A549 (cell line): ENCODE results near the gene ALCAM. TPM values are rescaled to one million over a fixed set of nuclear protein-coding genes. Genes with fewer than 3 reads are reported as not detected.

Experiments used
- ATAC-seq, 2 experiments: fragments of 200-7000 bp in 1 of 2; fragments of >200 bp in 1 of 2; cut with Nextera tagmentation in 1 of 2; cut with Tn5 transposase in 1 of 2; 3 replicates each; pipeline versions ENCODE4 v1.8.0 to v1.9.1; 2018 to 2020; ENCODE audit warnings: mild to moderate bottlenecking in 1 of 2, moderate library complexity in 1 of 2
- CTCF ChIA-PET: fragments of 300-600 bp; sonication (Branson Sonifier 250); formaldehyde crosslinking; extraction: SDS; loops from one replicate; lab custom pipeline; 2021; ENCODE audit warnings: antibody characterized with exemption, inconsistent platforms; lab: Yijun Ruan, JAX
- POLR2A ChIA-PET: fragments of 350-600 bp; formaldehyde crosslinking; extraction: SDS; loops from one replicate; lab custom pipeline; 2021; ENCODE audit warnings: antibody characterized with exemption, inconsistent platforms; lab: Yijun Ruan, JAX
- DNase-seq, 2 experiments: peaks; one replicate each; pipeline versions ENCODE4 v3.0.0 to v3.0.0-alpha.2; 2011 to 2016; ENCODE audit warnings: low read depth in 1 of 2, low spot score in 1 of 2
- FAIRE-seq: peaks from 2 replicates; lab custom pipeline; 2011; peaks lifted over from hg19 to GRCh38; lab: Jason Lieb, UNC
- H3K27ac ChIP-seq, 2 experiments: fragments of >200 bp; sonication (Bioruptor Twin); formaldehyde crosslinking; 3 replicates each; pipeline ENCODE4 v1.5.1; 2016 to 2017
- H3K4me1 ChIP-seq: fragments of >200 bp; sonication (Bioruptor Twin); formaldehyde crosslinking; 3 replicates; pipeline ENCODE4 v1.6.1; 2016
- H3K4me2 ChIP-seq: fragments of >200 bp; sonication (Bioruptor Twin); formaldehyde crosslinking; 3 replicates; pipeline ENCODE4 v1.6.1; 2016
- H3K4me3 ChIP-seq: fragments of >200 bp; sonication (Bioruptor Twin); formaldehyde crosslinking; 3 replicates; pipeline ENCODE4 v1.5.1; 2016
- H3K9me3 ChIP-seq: fragments of >200 bp; sonication (Bioruptor Twin); formaldehyde crosslinking; 3 replicates; pipeline ENCODE4 v1.6.1; 2016
- CTCF ChIP-seq: fragments of >200 bp; sonication (Bioruptor Twin); formaldehyde crosslinking; IDR thresholded peaks from 3 replicates; pipeline ENCODE4 v1.5.1; 2016
- EHF ChIP-seq: fragments of 250-450 bp; sonication (Bioruptor Pico); IDR thresholded peaks from 2 replicates; pipeline ENCODE4 v1.5.0; 2020; ENCODE audit warnings: mild to moderate bottlenecking
- FOSB ChIP-seq: fragments of 250-450 bp; sonication (Bioruptor Pico); IDR thresholded peaks from 2 replicates; pipeline ENCODE4 v1.5.0; 2020; ENCODE audit warnings: mild to moderate bottlenecking, moderate library complexity
- FOSL2 ChIP-seq, 2 experiments: fragments of 450-650 bp in 1 of 2; fragments of >200 bp in 1 of 2; sonication (Bioruptor Twin) in 1 of 2; formaldehyde crosslinking; IDR thresholded peaks; 2 replicates each; pipeline versions ENCODE4 v1.5.0 to v1.6.1; 2016 to 2020; ENCODE audit warnings: mild to moderate bottlenecking in 1 of 2, moderate library complexity in 1 of 2
- GATA3 ChIP-seq: IDR thresholded peaks from 2 replicates; pipeline ENCODE4 v1.6.1; 2012; ENCODE audit warnings: borderline replicate concordance
- HOXB13 ChIP-seq: fragments of 250-450 bp; sonication (Bioruptor Pico); IDR thresholded peaks from 2 replicates; pipeline ENCODE4 v1.5.0; 2020; ENCODE audit warnings: low read depth, mild to moderate bottlenecking, moderate library complexity
- JUN ChIP-seq, 2 experiments: fragments of >200 bp; sonication (Bioruptor Twin); formaldehyde crosslinking; IDR thresholded peaks; 2 replicates in 1 of 2; 3 replicates in 1 of 2; pipeline ENCODE4 v1.6.1; 2016 to 2017
- JUNB ChIP-seq: fragments of >200 bp; sonication (Bioruptor Twin); formaldehyde crosslinking; IDR thresholded peaks from 2 replicates; pipeline ENCODE4 v1.6.1; 2016
- MAFK ChIP-seq: fragments of 450-650 bp; IDR thresholded peaks from 2 replicates; pipeline ENCODE4 v1.6.1; 2014; ENCODE audit not compliant: partially characterized antibody
- MAX ChIP-seq: IDR thresholded peaks from 2 replicates; pipeline ENCODE4 v1.6.1; 2012
- NFE2L2 ChIP-seq: fragments of 150-350 bp; conservative IDR thresholded peaks from 2 replicates; pipeline ENCODE4 v1.6.1; 2014; ENCODE audit warnings: low read length
- POLR2AphosphoS2 ChIP-seq: conservative IDR thresholded peaks from 2 replicates; pipeline ENCODE4 v1.6.1; 2012; ENCODE audit warnings: low read length, improper control_type of control experiment, inconsistent platforms
- RAD21 ChIP-seq, 2 experiments: fragments of >200 bp in 1 of 2; sonication (Bioruptor Twin) in 1 of 2; formaldehyde crosslinking in 1 of 2; IDR thresholded peaks in 1 of 2; conservative IDR thresholded peaks in 1 of 2; 2 replicates in 1 of 2; 3 replicates in 1 of 2; pipeline ENCODE4 v1.6.1; 2012 to 2018; ENCODE audit warnings: inconsistent platforms in 1 of 2
- SMC3 ChIP-seq: fragments of >200 bp; sonication (Bioruptor Twin); formaldehyde crosslinking; IDR thresholded peaks from 3 replicates; pipeline ENCODE4 v1.6.1; 2018; ENCODE audit warnings: inconsistent platforms
- WGBS: methylation state at CpG from one replicate; pipeline ENCODE4 v1.1.6; 2017; ENCODE audit errors: missing lambda C conversion rate; 5-methylcytosine and 5-hydroxymethylcytosine counted together
- polyA plus RNA-seq, 4 experiments: library from polyadenylated mRNA; depleted of rRNA in 3 of 4; stranded (reverse); fragments of >200 nt; fragmentation: RNase III in 1 of 4; extraction: RNeasy Plus Mini Kit Qiagen cat#74134 plus additional on column Dnase treatment in 1 of 4; gene quantifications; 2 replicates in 3 of 4; 3 replicates in 1 of 4; pipeline ENCODE4 v1.2.3, GENCODE V29; 2011 to 2017
- TF ChIP-seq, protein P1 (sequence below): fragments of 200-600 bp; sonication (generic); IDR thresholded peaks from 2 replicates; pipeline ENCODE4 v1.6.1; 2016; ENCODE audit warnings: antibody characterized with exemption, mild to moderate bottlenecking, moderate library complexity

ALCAM gene
- polyA plus RNA-seq, 2 of the 4 experiments (the other 2 are of a cell fraction) = 57.1 to 145 TPM

DNA sequence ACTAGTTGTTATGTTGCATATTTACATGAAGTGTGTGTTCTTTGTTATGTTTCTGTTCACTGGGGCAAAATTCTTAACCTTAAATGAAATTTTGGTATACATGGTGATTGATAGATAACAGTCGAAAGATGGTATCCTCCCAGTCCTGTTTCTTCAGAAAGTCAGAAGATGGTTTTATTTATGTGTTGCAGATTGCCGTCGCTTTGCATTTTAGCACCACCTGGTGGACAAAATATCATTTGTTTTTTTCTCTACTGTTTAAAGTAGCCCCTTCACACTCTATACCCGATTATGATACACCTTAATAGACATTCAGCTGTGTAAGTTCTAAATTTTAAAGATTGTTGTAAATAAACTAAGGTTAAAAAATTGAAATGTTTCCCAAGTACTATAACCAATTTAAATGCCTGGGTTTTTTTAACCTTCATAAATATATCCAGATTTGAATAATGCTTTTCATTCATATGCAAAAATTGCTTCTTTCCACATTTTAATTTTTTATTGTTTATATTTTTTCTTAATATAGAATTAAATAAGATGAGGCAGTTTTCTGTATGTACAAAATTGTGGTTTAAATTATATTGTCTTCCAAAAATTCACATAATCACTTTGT lies 152.2 kb downstream of the ALCAM start:
- FAIRE-seq (peak; percentile 96), ATAC-seq (peak; percentile 85 to 95), DNase-seq (peak; percentile 19 to 74)
- H3K9me3 ChIP-seq = no peaks in the 10 kb centered on the region
- no peak overlapping the region for H3K27ac ChIP-seq
- POLR2A ChIA-PET = no interaction called here
- no peak overlapping the region for H3K4me3 ChIP-seq
- WGBS = under 1% methylated on average over 4 of the region's 4 CpGs
- H3K4me1 ChIP-seq = peaks cover 57% of the 10 kb centered on the region
- CTCF ChIA-PET = interaction anchor here (0.6 to 4.3 kb wide), 8 partner anchors 9 to 1599 kb away, joined by 3 to 47 read pairs (median 6); partner anchors contain the start of gene ALCAM
- peak overlapping the region; percentile 49 for H3K4me2 ChIP-seq
- peak; percentile 92 to 95 for TF ChIP-seq RAD21 (conservative IDR thresholded peaks at IDR 0.05 in 1 of 2, IDR thresholded peaks at IDR 0.05 in 1 of 2)
- TF ChIP-seq CTCF = peak; percentile 86
- TF ChIP-seq SMC3 = peak; percentile 93
- TF ChIP-seq JUN (IDR thresholded peaks at IDR 0.05) = no peak

DNA sequence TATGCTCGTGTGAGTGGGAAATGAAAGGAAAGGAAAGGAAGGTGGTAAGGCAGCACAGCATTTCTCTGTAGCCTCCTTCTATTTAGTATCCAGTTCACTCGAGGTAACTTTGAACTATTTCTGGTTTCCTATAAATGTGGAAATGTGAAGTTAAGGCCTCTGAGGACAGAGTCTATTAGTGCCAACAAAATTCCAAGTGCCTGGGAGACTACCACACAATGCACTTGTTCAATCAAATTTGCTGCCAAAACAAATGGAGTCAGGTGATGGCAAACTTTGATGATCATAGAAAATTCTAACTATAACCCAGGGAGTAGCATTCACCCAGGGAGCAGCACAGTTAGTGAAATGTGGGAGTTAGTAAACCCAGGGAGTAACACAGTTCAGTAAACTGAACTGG lies 155.1 kb downstream of the ALCAM start:
- CTCF ChIA-PET = no interaction called here
- H3K27ac ChIP-seq = 0 out of 6 replicates have a peak overlapping the region, but pooled peaks of 1 of the 2 experiments have one; percentile 20
- POLR2A ChIA-PET = interaction anchor here (0.7 kb wide), 1 partner anchor 906 kb away, joined by 9 read pairs; no protein-coding TSS in a partner anchor
- ATAC-seq (no peak), FAIRE-seq (no peak), DNase-seq (no peak)
- 70% methylated on average over 2 of the region's 2 CpGs for WGBS
- no peak overlapping the region for H3K4me2 ChIP-seq
- H3K4me1 ChIP-seq = peaks cover 41% of the 10 kb centered on the region
- H3K9me3 ChIP-seq = no peaks in the 10 kb centered on the region
- no peak overlapping the region for H3K4me3 ChIP-seq
- no peak for TF ChIP-seq EHF (CRISPR knock-in tag)
- no peak for TF ChIP-seq JUN (IDR thresholded peaks at IDR 0.05)
- no peak for TF ChIP-seq MAFK
- TF ChIP-seq HOXB13 (CRISPR knock-in tag) = no peak
- TF ChIP-seq, protein P1, sequence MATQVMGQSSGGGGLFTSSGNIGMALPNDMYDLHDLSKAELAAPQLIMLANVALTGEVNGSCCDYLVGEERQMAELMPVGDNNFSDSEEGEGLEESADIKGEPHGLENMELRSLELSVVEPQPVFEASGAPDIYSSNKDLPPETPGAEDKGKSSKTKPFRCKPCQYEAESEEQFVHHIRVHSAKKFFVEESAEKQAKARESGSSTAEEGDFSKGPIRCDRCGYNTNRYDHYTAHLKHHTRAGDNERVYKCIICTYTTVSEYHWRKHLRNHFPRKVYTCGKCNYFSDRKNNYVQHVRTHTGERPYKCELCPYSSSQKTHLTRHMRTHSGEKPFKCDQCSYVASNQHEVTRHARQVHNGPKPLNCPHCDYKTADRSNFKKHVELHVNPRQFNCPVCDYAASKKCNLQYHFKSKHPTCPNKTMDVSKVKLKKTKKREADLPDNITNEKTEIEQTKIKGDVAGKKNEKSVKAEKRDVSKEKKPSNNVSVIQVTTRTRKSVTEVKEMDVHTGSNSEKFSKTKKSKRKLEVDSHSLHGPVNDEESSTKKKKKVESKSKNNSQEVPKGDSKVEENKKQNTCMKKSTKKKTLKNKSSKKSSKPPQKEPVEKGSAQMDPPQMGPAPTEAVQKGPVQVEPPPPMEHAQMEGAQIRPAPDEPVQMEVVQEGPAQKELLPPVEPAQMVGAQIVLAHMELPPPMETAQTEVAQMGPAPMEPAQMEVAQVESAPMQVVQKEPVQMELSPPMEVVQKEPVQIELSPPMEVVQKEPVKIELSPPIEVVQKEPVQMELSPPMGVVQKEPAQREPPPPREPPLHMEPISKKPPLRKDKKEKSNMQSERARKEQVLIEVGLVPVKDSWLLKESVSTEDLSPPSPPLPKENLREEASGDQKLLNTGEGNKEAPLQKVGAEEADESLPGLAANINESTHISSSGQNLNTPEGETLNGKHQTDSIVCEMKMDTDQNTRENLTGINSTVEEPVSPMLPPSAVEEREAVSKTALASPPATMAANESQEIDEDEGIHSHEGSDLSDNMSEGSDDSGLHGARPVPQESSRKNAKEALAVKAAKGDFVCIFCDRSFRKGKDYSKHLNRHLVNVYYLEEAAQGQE = no peak
- no peak for TF ChIP-seq POLR2AphosphoS2

DNA sequence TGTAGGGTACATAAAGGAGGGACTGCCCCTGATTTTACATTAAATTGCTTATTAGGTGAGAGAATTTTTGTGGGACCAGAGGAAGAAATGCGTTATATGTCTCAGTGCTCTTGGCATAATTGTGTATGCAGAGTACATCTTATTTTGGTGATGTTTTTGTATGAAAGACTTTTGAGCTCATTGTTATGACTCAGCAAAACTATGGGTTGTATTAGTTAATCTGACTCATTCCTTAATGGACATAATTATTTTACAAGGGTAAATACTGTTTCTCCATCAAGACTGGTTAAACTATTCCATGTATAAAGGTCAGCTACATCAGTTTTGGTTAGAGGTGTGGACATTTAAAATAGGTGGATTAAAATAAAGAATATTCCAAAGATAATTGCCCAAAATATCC lies 156.8 kb downstream of the ALCAM start:
- POLR2A ChIA-PET = no interaction called here
- WGBS = 89% methylated on average over 1 of the region's 1 CpG
- peak overlapping the region; percentile 39; the same call in 2 of the 3 replicates for H3K4me2 ChIP-seq
- ATAC-seq = no peak
- no peaks in the 10 kb centered on the region for H3K9me3 ChIP-seq
- peak; percentile 85 for TF ChIP-seq NFE2L2
- TF ChIP-seq GATA3 = no peak
- TF ChIP-seq FOSL2 (IDR thresholded peaks at IDR 0.05) = no peak
- TF ChIP-seq FOSL2 (CRISPR knock-in tag; IDR thresholded peaks at IDR 0.05) = peak; percentile 49; the same call in 1 of the 2 replicates
- peak; percentile 94 for TF ChIP-seq MAFK
- TF ChIP-seq JUNB = no peak
- TF ChIP-seq MAX = no peak
- TF ChIP-seq FOSB (CRISPR knock-in tag) = no peak
- H3K27ac ChIP-seq = peak overlapping the region in 1 of 2 experiments; percentile 9; a peak in 1 of 6 replicates
- H3K4me1 ChIP-seq = peaks cover 42% of the 10 kb centered on the region
- CTCF ChIA-PET = interaction anchor here (0.6 to 1.4 kb wide), 2 partner anchors 21 to 1178 kb away, joined by 3 read pairs; no protein-coding TSS in a partner anchor
- H3K4me3 ChIP-seq = no peak overlapping the region
- DNase-seq = no peak
- peak; percentile 59 for FAIRE-seq
